NCI-H2171 treated with DMSO at 0.1 percent for 48 hours (cell line): ENCODE results near the gene KANK2.
"Not testable (repeated sequence)": the region's sequence is repeated elsewhere in the genome, so short reads cannot be mapped to it uniquely, and the experiment has no call there.

ENCODE experiments used
- DNase-seq: peaks from one replicate; lab custom pipeline; 2025; lab: John Stamatoyannopoulos, UW

KANK2 gene

DNA sequence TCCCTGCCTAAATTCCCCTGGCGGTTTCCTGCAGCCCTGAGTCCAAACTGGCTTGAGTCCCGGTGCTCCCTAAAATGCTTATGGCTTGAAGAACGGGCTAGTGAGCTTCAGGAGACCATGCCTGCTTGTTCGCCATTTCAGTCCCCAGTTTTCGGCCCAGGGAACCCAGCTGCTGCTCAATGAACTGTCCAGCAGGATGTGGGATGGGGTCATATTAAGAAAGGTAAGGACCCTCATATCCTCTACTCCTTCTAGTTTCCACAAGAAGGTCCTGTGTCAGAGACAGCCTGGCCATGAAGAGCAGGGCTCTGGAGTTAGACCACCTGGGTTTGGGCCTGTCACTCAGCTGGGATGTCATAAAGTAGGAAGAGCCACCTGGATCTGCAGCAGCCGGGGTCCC lies 24.8 kb downstream of the KANK2 start:
- DNase-seq: no peak

DNA sequence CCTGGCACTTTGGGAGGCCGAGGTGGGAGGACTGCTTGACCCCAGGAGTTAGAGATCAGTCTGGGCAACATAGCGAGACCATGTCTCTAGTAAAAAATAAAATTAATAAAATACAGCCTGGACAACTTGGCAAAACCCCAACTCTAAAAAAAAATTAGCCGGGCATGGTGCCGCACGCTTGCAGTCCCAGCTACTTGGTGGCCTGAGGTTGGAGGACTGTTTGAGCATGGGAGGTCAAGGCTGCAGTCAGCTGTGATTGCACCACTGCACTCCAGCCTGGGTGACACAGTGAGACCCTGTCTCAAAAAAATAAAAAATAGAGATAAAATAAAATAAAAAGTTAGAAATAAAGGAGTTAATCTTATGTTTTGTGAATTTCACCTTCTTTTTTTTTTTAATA lies 26.2 kb downstream of the KANK2 start:
- DNase-seq: no peak

GRCh38 chr19:11169896-11170678 lies 27.3 kb downstream of the KANK2 start:
- DNase-seq: no peak

DNA sequence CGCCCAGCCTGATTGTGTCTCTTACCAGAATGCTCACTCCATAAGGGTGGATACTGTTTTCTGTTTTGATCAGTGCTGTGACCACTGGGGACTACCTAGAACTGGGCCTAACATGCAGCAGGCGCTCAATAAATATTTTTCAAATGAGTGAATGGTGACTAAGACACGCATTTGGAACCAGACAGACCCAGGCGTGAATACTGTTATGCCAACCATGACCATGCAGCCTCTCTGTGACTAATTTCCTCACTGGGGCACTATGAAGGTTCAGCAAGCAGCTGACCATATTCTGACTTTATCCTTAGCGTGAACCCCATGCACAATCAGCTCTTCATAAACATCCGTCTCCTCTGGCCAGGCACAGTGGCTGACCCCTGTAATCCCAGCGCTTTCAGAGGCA lies 28.8 kb downstream of the KANK2 start:
- no peak for DNase-seq

DNA sequence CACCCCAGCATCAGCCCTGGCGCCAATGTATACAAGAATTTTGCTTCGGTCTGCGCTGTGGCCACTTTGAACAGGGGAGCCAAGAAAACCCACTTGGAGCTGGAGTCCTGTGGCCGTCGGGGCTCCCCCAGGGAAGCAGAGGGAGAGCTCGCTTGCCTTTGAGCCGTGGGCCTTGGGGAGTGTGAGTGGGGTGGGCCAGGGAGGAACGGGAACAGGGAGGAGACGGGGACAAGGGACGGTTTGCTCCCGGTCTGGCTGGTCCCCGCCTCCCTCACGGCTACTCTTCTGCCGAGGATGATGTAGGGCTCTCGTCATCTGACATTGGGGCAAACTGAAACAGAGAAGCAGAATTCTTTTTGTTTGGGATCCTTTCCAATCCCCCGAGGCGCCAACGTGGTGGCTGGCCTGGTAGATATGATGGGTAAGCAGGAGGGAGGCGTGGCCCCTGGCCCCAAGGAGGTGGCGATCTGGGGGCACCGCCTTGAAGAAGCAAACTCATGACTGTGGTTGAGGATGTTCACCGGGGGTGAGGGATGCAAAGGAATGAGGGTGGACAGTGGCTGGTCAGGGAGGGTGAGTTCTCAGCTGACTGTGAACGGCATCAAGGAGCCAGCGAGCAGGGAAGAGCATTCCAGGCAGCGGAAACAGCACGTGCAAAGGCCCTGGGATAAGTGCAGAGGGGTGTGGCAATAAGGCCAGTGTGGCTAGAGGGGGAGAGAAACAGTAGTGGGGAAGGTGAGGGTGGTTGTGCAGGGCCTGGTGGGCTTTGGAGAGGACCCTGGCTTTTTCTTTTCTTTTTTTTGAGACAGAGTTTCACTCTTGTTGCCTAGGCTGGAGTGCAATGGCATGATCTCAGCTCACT lies 30.8 kb downstream of the KANK2 start:
- no peak for DNase-seq

- DNase-seq: no peak
Observed at GRCh38 chr19:11165486-11166030, 31.8 kb downstream of the KANK2 start.

DNA sequence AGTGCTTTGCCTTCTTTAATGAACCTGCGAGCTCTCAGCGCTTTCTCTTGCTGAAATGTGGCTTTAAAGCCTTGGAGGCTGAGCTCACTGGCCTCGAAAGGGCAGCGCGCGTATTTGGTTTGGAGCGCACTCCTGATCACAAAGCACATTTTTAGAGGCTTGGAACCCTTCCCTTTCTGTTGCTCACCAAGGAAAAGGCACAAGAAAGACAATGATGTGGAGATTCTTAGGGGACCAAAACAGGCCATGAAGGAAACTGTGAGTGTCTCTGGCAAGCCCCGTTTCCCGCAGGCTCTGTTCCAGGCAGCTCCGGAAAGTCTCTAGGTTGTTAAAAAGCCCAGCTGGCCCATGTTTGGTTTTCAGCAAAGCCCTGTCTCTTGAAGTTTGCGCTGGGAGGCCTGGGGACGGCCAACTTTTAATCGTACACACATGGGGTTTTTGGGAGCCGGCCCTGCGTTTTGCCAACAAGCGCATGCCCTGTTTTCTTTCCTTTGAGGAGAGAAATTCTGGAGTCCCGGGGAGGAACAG lies 32.4 kb downstream of the KANK2 start:
- no peak for DNase-seq

GRCh38 chr19:11164296-11164695 lies 33.0 kb downstream of the KANK2 start:
- no peak for DNase-seq

DNA sequence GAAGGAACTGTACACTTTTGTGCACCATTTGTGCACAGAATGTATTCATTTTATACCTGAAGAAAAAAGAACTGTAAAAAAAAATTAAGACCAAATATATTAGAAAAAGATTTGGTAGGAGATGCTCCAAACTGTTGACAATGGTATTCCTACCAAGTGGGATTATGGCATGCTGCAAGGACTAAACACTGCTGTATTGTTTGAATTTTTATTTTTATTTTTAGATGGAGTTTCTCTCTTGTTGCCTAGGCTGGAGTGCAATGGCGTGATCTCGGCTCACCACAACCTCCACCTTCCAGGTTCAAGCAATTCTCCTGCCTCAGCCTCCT lies 36.9 kb downstream of the KANK2 start:
- not testable (repeated sequence) for DNase-seq

GRCh38 chr19:11159598-11160439 lies 37.5 kb downstream of the KANK2 start:
- DNase-seq: peak; percentile 17

GRCh38 chr19:11155373-11156120 lies 41.8 kb downstream of the KANK2 start, which contains the start of gene SPC24:
SPC24 (minus strand) TSS chr19:11155782; CDS start chr19:11155776, 6 bp downstream.
- DNase-seq: peak; percentile 99

- no peak for DNase-seq
Observed at GRCh38 chr19:11154683-11155047, 42.7 kb downstream of the KANK2 start.

DNA sequence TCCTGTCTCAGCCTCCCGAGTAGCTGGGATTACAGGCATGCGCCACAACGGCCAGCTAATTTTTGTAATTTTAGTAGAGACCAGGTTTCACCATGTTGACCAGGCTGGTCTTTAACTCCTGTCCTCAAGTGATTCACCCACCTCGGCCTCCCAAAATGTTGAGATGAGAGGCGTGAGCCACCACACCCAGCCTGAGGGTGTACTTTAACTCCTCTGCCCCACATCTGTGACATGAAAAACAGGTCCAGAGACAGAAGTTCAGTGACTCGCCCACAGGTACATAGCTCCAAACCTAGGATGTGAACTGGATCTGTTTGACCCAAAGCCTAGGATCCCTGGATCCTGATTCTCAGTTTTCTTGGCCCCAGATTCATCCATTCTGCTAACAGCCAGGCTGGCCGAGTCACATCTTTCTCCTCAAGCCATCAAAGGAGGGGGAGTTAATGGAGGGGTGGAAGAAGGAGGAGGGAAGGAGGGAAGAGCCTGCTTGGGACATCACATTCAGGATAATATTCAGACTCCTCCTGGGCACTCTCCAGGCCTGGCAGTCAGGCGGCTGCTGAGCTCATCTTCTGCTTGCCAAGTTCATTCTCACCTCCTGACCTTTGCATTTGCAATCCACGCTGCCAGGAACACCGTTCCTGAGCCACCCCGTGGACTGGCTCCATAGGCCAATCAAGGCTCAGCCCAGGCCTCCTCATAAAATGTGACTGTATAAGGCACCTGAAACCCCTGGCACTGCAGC lies 44.9 kb downstream of the KANK2 start:
- DNase-seq: no peak

DNA sequence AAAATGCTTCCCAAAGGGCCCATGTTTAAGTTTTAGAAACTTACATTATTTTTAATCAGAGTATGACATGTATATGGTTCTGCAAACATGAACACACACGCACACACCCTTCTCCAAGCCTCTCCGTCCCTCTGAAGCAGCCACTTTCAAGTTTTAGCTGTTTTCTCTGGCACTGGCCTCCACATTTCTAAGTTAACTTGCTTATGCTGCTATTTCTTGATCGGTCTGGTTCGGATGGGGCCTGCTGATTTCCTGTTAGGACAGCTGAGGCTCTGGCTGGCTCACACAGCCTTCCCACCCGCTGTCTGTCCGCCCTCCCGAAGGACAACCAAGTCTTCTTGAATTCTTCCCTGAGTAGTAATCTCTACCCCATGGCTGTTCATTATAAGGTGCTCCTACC lies 46.2 kb downstream of the KANK2 start:
- DNase-seq: no peak

DNA sequence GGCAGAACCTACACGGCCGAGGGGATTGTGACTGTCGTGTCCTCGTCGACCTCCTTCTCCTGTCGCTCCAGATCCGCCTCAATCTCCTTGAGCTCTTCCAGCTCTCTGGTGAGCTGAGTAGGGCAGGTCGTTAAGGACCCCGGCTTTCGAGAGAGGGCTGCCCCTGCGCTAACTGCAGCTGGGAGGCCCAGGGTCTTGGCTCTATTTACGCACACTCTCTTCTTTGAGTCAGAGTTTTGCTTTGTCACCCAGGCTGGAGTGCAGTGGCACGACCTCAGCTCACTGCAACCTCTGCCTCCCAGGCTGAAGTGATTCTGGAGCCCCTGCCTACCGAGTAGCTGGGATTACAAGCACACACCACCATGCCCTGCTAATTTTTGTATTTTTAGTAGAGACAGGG lies 49.3 kb downstream of the KANK2 start:
- DNase-seq: no peak

GRCh38 chr19:11145536-11145924 lies 51.8 kb downstream of the KANK2 start:
- no peak for DNase-seq

GRCh38 chr19:11142528-11143171 lies 54.7 kb downstream of the KANK2 start:
- no peak for DNase-seq

GRCh38 chr19:11141937-11142527 lies 55.3 kb downstream of the KANK2 start:
- DNase-seq: no peak

- DNase-seq: no peak
Observed at GRCh38 chr19:11140896-11141295, 56.4 kb downstream of the KANK2 start.
